Measurements from ENCODE around the gene JUNB. TPM values are rescaled to one million over a fixed set of nuclear protein-coding genes. Genes with fewer than 3 reads are reported as not detected.

JUNB gene
- total and polyA plus RNA-seq, 2 of the 13 experiments (the other 11 are each of a cell fraction or from before 2014, with no cell fraction given): 7.7 to 8.2 TPM

- BruUV-seq (replicated peaks): no TSS peak
- peaks cover 60% of the 10 kb centered on the region for H3K4me1 ChIP-seq (ENCODE audit: insufficient read depth, low read length)
- TF ChIP-seq ZBTB8A (CRISPR knock-in tag; IDR thresholded peaks at IDR 0.05; ENCODE audit: borderline replicate concordance, low read depth) (no peak), SATB2 (CRISPR knock-in tag; IDR thresholded peaks at IDR 0.05) (no peak), MTA1 (CRISPR knock-in tag; IDR thresholded peaks at IDR 0.05; ENCODE audit: borderline replicate concordance) (no peak), AGO1 (IDR thresholded peaks at IDR 0.05; ENCODE audit: low read depth, low read length, poor library complexity, severe bottlenecking) (no peak), ZBTB2 (CRISPR knock-in tag; IDR thresholded peaks at IDR 0.05; ENCODE audit: low read depth) (peak; percentile 63), SNAPC5 (CRISPR knock-in tag; IDR thresholded peaks at IDR 0.05; ENCODE audit: borderline replicate concordance) (no peak), LBX2 (CRISPR knock-in tag; IDR thresholded peaks at IDR 0.05; ENCODE audit: borderline replicate concordance) (no peak), EZH2 (conservative IDR thresholded peaks at IDR 0.05; ENCODE audit: low read depth, low read length) (no peak), ISX (CRISPR knock-in tag; conservative IDR thresholded peaks at IDR 0.05) (no peak), ZNF546 (CRISPR knock-in tag; conservative IDR thresholded peaks at IDR 0.05) (no peak), KIAA2018 (CRISPR knock-in tag; IDR thresholded peaks at IDR 0.05; ENCODE audit: borderline replicate concordance) (no peak), ZFP36 (IDR thresholded peaks at IDR 0.05; ENCODE audit: borderline replicate concordance, low read depth, low read length, partially characterized antibody) (no peak)
Measured at GRCh38 chr19:12790628-12791344, 500 bp upstream of the JUNB start.

More at GRCh38 chr19:12790628-12791344, 500 bp upstream of the JUNB start:
- no peak for ATAC-seq
- CTCF ChIA-PET (ENCODE audit: low intra/inter-chr PET ratio, low total read pairs): interaction anchor here (0.8 kb wide), 1 partner anchor 114 kb away, joined by 3 read pairs; no protein-coding TSS in a partner anchor
- no peaks in the 10 kb centered on the region for H3K36me3 ChIP-seq (replicated peaks in 1 of 2; ENCODE audit: control insufficient read depth in 1 of 2, insufficient read depth in 2 of 2, low read length in 2 of 2)
- H2AFZ ChIP-seq (ENCODE audit: low read length): no peak overlapping the region
- no peak for DNase-seq (ENCODE audit: low spot score)
- POLR2A ChIA-PET: interaction anchor here (0.7 to 3.9 kb wide), 15 partner anchors 8 to 327 kb away, joined by 3 to 124 read pairs (median 14); partner anchors contain the start of genes GET3, HOOK2, MAN2B1 and NACC1
- no peaks in the 10 kb centered on the region for H4K20me1 ChIP-seq (ENCODE audit: insufficient read depth, low read length)
- no peaks in the 10 kb centered on the region for H3K27me3 ChIP-seq (ENCODE audit: control insufficient read depth in 1 of 2, insufficient read depth in 2 of 2, low read length in 2 of 2)
- peak overlapping the region; percentile 89 for H3K9ac ChIP-seq (ENCODE audit: insufficient read depth, low read depth, low read length)
- in situ Hi-C loops (cut with HindIII; ENCODE audit: extremely low pct_ligation_motif_present, low pct_unique_long_range_greater_than_20kb) (no loop called here), intact Hi-C loops (cut with micrococcal nuclease; ENCODE audit: unreplicated experiment) (no loop called here)
- H3K27ac ChIP-seq (ENCODE audit: extremely low read length, insufficient read depth, low read length): peak overlapping the region; percentile 31
- WGBS (ENCODE audit: low lambda C conversion rate): 2% methylated on average over 13 of the region's 22 CpGs
- FAIRE-seq: no peak
- H3K4me3 ChIP-seq (replicated peaks in 1 of 3; ENCODE audit: insufficient read depth in 1 of 3, low read depth in 2 of 3, low read length in 3 of 3): peak overlapping the region; percentile 47 to 87 (median 60)
- H3K79me2 ChIP-seq (ENCODE audit: insufficient read depth, low read length): peaks cover 8% of the 10 kb centered on the region
- no peaks in the 10 kb centered on the region for H3K9me3 ChIP-seq (ENCODE audit: low read length)
- peak overlapping the region; percentile 99 for H3K4me2 ChIP-seq (ENCODE audit: low read depth, low read length)

All from HepG2 (cell line).